Activated T-cell treated with anti-CD3 and anti-CD28 coated beads for 1 hour (primary cell): ENCODE measurements around the gene NCOA7.
"Not testable (repeated sequence)": the region's sequence is repeated elsewhere in the genome, so short reads cannot be mapped to it uniquely, and the experiment has no call there.

Source experiments
- DNase-seq: peaks from one replicate; pipeline ENCODE4 v3.0.0-alpha.2; 2020; ENCODE audit warnings: low read depth

Gene NCOA7

GRCh38 chr6:125791151-125791819 lies 525 bp downstream of the NCOA7 start:
- no peak for DNase-seq

DNA sequence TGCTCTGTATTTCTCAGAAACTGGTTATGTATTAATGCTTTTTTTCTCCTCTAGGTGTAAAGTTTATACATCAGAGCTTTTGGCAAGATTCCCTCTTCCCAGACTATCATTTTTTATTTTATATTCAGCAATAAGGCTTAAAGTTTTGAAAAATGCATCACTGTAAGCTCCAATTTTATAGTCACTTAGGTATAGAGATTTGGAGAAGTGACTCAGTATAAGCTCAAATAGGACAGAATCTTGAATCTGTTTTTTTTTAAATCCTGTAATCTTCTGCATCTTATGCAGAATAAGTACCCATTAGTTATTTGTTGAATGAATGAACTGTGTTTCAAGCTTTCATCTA lies 1.0 kb downstream of the NCOA7 start:
- no peak for DNase-seq

- DNase-seq: no peak
Measured at GRCh38 chr6:125792172-125792571, 1.4 kb downstream of the NCOA7 start.

- DNase-seq: no peak
Measured at GRCh38 chr6:125792680-125793079, 1.9 kb downstream of the NCOA7 start.

DNA sequence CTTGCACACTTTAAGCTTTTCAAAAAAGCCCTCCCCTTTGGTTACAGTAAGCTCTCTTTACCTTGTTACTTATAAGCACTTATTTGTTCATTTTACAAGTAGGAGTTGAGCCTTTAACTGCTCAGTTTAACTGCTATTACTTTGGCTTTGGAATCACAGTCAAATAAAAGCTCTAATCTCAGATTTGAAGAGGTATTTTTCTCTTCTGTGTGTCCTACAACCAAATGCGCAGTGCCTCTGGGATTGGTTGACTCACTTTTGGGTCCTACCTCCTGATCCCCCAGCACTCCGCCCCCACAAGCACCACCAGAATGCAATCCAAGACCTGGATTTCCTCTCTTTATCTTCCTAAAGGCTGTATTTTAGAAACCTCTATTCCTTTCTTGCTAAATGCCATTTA lies 2.5 kb downstream of the NCOA7 start:
- DNase-seq: no peak

- no peak for DNase-seq
Measured at GRCh38 chr6:125793863-125794262, 3.1 kb downstream of the NCOA7 start.

DNA sequence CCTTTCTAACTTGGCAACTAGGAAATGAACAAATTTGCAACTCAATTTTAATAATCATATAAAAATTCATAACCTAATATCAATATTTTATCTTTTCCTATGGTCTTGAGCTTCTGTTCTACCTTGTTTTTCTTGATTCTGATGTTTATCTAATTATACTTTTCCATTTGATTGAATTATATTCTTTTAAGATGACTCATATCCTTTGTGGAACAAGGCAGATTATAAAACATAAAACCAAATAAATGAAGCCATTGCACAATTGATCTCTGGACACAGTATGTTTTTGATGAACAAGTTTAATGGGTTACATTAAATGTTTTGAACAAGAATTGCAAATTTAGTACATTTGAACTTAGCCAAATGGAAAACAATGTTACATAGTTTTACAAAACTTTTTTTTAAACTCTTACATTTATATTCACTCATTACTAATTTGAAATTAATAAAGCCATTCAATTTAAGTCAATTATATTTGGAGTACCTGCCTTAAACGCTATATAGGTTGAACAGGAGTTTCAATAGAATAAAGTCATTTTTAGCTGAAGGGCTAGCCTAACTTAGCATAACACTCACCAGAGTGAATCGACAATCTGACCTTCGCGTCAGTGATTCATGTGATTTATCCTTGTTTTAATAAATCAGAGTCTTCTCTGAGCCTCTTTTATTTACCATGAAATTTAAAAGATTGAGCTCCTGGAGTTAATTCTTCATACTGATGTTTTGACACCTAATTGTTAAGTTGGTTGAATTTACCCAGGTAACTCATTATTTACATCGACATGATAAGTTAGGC lies 3.8 kb downstream of the NCOA7 start:
- no peak for DNase-seq

DNA sequence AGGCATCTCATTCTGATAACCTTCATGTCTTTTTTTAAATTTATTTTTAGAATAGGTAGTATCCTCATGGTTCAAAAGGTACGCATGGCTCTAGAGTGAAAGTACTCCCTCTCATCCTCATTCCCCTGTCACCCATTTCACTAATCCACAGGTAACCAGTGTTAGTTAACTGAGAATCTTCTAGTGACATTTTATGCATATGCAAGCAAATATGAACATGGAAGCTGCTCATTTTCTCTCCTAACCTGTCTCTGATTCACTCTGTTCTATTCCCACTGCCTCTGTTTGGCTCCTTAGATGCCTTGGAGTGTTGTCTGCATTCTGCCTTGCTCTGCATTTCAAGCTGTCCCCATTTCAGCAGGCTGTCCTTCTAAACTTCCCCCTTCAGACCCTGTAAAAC lies 4.5 kb downstream of the NCOA7 start:
- DNase-seq: no peak

GRCh38 chr6:125797120-125797885 lies 6.5 kb downstream of the NCOA7 start:
- no peak for DNase-seq

DNA sequence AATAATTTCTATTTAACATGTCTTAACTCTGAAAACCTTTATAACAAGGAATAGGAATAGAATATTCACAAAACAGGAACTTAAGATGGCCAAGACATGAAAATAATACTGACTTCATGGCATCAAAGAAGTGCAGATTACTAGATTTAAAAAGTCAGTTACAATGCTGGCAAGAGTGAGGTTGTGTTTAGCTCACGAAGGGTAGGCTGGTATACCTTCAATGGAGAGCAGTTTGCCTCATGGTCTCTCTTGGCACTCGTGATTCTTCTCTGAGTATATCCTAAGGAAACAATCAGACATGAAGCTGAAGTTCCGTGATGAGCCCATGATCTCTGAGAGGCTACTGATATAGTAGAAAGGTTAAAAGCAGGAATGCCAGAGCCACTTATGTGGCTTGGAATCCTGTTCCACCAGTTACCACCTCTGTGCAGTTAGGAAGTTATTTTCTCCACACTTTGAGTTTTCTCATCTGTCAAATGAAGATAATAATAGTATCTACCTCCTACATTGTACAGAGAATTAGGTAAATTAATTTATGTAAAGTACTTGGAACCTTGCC lies 7.2 kb downstream of the NCOA7 start:
- DNase-seq: no peak

DNA sequence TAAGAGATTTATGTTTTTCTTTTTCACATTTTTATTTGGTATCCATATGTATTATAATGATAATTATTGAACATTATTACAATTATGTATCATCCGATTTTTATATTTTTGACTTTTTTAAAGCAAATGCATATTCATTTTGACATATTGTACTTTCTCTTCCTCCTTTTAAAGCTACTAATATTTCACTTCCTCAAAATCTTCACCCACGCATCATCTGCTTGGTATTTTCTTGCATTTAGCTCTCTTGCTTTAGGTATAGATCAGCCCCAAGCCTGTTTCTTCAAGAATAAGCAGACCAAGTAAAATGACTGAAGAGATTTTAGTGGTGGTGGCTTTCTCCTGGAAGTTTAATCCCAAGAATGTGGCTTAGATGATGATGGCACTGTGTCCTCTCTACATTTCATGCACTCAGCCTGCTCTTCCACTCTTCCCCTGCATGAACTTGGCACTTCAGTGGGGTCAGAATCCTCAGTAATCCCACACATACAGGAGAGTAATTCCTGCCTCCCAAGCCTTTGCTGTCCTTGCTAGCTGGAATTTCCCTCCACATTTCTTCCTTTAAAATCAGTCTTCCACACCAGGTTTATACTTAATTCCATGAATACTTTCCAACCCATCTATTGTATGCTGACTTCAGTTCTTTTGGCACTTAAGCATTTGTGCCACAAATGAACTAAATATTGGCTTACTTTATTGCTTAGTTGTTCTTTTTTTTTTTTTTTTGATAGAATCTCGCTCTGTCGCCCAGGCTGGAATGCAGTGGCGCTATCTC lies 8.2 kb downstream of the NCOA7 start:
- no peak for DNase-seq

GRCh38 chr6:125802383-125802782 lies 11.6 kb downstream of the NCOA7 start:
- DNase-seq: no peak

- DNase-seq: no peak
Measured at GRCh38 chr6:125802943-125803377, 12.2 kb downstream of the NCOA7 start.

- no peak for DNase-seq
Measured at GRCh38 chr6:125804264-125804663, 13.5 kb downstream of the NCOA7 start.

GRCh38 chr6:125804866-125805425 lies 14.2 kb downstream of the NCOA7 start:
- DNase-seq: not testable (repeated sequence)

DNA sequence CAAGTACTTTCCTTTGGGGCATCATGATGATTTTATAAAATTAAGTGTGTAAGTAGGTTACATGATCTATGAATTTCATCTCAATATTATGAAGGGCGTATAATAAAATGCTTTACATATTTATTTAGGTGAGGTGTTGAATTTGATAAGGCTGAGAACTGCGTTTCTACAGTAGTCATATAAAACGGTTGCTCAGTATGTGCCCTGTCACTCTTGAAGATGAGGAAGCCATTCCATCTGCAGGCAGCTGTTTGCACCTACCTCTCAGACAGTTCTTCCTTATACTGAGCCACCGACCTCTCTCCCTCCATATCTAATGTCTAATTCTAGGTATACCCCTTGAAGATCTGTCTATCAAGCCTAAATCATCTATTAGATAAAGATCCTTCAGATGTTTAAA lies 16.1 kb downstream of the NCOA7 start:
- no peak for DNase-seq

GRCh38 chr6:125807293-125807692 lies 16.5 kb downstream of the NCOA7 start:
- no peak for DNase-seq

DNA sequence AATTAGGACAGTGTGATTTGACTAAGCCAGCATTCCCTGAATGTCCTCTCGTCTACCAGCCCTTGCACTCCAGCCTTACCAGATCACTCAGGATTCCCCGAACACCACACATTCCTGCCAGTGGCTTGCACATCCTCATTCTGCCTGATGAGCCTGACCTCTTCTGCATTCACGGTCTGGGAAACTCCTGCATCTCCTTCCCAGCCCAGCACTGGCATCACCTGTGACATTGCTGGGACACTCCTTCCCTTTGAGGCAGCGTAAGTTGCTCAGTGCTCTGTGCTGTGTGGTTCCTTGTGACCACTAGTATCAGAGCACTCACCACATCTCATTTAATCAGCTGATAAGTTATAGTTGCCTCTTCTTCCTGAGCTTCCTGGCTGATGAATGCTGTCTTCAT lies 17.3 kb downstream of the NCOA7 start:
- no peak for DNase-seq

- no peak for DNase-seq
Measured at GRCh38 chr6:125808591-125808990, 17.8 kb downstream of the NCOA7 start.

DNA sequence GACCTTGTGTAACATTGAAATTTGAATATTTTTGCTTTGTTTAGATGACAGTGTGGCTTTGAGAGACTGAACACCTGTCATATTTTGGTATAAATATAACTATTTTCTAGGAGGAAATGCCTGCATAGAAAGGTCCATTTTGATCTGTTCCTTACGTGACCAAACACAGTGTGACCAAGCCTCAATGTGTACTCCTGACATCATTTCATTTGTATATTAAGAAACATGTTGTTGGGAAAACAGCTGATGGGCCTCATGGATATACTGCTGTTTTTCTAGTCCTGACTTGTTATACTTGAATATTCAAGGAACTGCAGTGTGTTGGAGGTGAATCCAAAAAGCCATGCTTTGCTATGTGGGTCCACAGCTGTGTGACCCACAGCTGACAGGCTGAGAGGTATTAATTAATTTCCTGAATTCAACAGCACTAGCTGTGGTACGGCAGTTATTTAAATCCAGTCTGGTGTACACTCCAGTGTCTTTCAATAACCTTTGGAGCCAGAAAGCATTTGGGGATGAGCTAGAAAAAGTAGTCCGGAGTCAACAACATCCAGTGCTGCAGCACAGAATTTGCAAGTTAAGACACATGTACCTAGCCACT lies 18.9 kb downstream of the NCOA7 start:
- DNase-seq: no peak

DNA sequence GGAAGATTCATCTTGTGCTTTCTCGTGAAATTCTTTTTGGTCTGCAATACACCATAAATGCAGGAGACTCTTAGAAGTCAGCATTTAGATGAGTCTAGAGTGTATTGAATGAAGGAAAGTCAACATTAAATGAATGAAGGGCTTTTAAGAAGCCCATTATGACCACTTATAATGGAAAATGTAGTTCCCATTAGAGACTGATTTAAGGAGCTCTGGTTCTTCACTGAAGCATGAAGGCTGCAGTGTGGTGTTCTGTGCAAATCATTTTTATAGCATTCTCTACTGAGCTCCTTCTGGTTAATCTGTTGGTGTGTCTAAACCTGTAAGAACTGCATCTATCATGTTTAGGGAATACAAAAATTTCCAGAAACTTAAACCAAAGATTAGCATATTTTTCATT lies 19.7 kb downstream of the NCOA7 start:
- DNase-seq: no peak
